ENCODE results near the gene LHX2. TPM values are rescaled to one million over a fixed set of nuclear protein-coding genes. Genes with fewer than 3 reads are reported as not detected.

Gene LHX2
- total and polyA plus RNA-seq, 2 of the 4 experiments (the other 2 are of a cell fraction) = not detected

DNA sequence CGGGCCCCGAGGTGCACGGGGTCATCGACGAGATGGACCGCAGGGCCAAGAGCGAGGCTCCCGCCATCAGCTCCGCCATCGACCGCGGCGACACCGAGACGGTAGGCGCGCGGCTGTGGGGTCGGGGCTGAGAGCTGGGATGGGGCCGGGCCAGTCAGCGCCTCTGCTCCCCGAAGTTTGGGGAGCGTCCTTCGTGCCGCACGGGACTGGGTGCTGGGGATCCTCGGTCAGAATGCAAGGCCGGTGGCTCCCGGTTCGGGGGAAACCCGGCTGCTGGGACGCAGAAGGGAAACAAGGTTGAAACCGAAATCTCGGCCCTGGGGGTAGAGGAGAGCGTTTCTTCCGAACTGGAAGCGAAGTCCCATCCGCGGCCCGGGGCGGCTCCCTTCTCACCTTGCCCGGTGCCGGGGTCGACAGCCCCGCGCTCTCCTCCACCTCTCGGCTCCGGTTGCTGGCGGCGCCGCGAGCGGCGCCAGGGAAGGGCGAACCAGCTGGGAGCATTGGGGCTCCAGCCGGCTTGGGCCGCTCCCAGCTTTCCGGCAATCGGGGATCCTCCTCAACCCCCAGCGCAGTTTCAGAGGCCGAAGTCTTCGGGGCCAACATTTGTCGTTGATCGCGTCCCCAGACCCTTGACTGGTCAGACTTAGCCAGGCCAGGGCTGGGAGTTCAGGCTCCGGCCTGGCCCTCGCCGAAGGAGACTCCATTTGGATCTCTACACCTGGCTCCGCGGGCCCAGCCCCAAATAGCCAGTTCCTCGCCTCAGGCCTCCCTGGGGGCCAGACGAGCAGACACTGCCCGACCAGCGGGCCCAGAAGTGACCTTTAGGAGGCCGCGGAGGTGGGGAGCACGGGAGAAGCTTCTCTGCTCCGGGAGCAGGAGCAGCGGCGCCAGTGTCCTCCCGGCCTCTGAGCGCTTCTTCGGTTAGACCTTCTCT, 1.1 kb downstream of the LHX2 start:
- Histone ChIP-seq H2AK9ac (replicated peaks; ENCODE audit: low read depth, low read length, poor library complexity) (peak overlapping the region; percentile 34), H2AFZ (replicated peaks; ENCODE audit: low read length, poor library complexity) (no peak overlapping the region), H3K36me3 (ENCODE audit: control insufficient read depth, insufficient read depth, low read length) (no peaks in the 10 kb centered on the region), H4K91ac (ENCODE audit: insufficient read depth, low read depth, low read length) (no peak overlapping the region), H2AK5ac (ENCODE audit: low read depth, low read length) (no peak overlapping the region), H3K18ac (ENCODE audit: low read depth, low read length) (no peak overlapping the region), H4K5ac (ENCODE audit: low read depth, low read length) (no peak overlapping the region), H3K4me2 (ENCODE audit: low read depth, low read length) (no peak overlapping the region; the same call in 1 of the 2 replicates), H2BK15ac (ENCODE audit: low read depth, low read length) (no peak overlapping the region), H3K9me3 (ENCODE audit: control insufficient read depth, insufficient read depth, low read length) (peaks cover 15% of the 10 kb centered on the region), H4K8ac (ENCODE audit: low read depth in 2 of 2, low read length in 2 of 2) (no peak overlapping the region), H3K27ac (ENCODE audit: insufficient read depth, low read length) (no peak overlapping the region), H3K4me1 (ENCODE audit: control insufficient read depth, insufficient read depth, low read length) (peaks cover 2% of the 10 kb centered on the region; the same call in 1 of the 2 replicates), H3K4me3 (ENCODE audit: insufficient read depth, low read depth, low read length) (no peak overlapping the region), H3K23ac (ENCODE audit: low read depth, low read length) (no peak overlapping the region), H3K4ac (ENCODE audit: low read depth, low read length) (no peak overlapping the region), H3K56ac (ENCODE audit: extremely low read depth, insufficient read depth, low read length) (no peak overlapping the region), H4K20me1 (ENCODE audit: insufficient read depth, low read length) (peaks cover 4% of the 10 kb centered on the region; the same call in 1 of the 2 replicates), H3K14ac (replicated peaks; ENCODE audit: low read depth, low read length) (no peak overlapping the region), H2BK20ac (ENCODE audit: low read depth, low read length) (no peak overlapping the region), H3K9ac (ENCODE audit: low read depth, low read length) (no peak overlapping the region), H3K9me1 (ENCODE audit: insufficient read depth, low read length) (no peaks in the 10 kb centered on the region), H3K27me3 (ENCODE audit: control insufficient read depth, insufficient read depth, low read length) (peaks cover 97% of the 10 kb centered on the region), H2BK5ac (ENCODE audit: low read depth, low read length, poor library complexity, severe bottlenecking) (no peak overlapping the region), H3K79me1 (ENCODE audit: low read depth in 1 of 2, low read length in 2 of 2) (no peaks in the 10 kb centered on the region), H2BK120ac (ENCODE audit: low read depth, low read length) (no peak overlapping the region)
- WGBS, 2 experiments (ENCODE audit: extremely low coverage in 2 of 2, insufficient read length in 1 of 2) = 7% methylated on average over 33 of the region's 83 CpGs; no CpG with 5 or more reads in 1 of the 2 experiments
- dilution Hi-C loops (cut with HindIII; ENCODE audit: low sequenced_read_pairs, unreplicated experiment) (no loop called here), intact Hi-C loops (cut with micrococcal nuclease) (no loop called here), in situ Hi-C loops (cut with MboI; ENCODE audit: low sequenced_read_pairs) (no loop called here)
- CTCF ChIA-PET = no interaction called here
- DNase-seq = no peak
- POLR2A ChIA-PET (ENCODE audit: unreplicated experiment) = no interaction called here
- BruUV-seq (replicated peaks) = no TSS peak
- no peak for TF ChIP-seq CHD1 (IDR thresholded peaks at IDR 0.05; ENCODE audit: low read depth, low read length)
- no peak for TF ChIP-seq SMC3 (IDR thresholded peaks at IDR 0.05; ENCODE audit: low read depth, low read length)
- no peak for TF ChIP-seq BHLHE40 (IDR thresholded peaks at IDR 0.05; ENCODE audit: low read depth, low read length)
- TF ChIP-seq FOS (IDR thresholded peaks at IDR 0.05; ENCODE audit: low read depth, low read length) = no peak
- TF ChIP-seq, protein P1, sequence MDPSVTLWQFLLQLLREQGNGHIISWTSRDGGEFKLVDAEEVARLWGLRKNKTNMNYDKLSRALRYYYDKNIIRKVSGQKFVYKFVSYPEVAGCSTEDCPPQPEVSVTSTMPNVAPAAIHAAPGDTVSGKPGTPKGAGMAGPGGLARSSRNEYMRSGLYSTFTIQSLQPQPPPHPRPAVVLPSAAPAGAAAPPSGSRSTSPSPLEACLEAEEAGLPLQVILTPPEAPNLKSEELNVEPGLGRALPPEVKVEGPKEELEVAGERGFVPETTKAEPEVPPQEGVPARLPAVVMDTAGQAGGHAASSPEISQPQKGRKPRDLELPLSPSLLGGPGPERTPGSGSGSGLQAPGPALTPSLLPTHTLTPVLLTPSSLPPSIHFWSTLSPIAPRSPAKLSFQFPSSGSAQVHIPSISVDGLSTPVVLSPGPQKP (IDR thresholded peaks at IDR 0.05; ENCODE audit: borderline replicate concordance, low read depth, low read length) = no peak
- TF ChIP-seq RCOR1 (IDR thresholded peaks at IDR 0.05; ENCODE audit: insufficient replicate concordance, low read length) = no peak
- TF ChIP-seq, protein P2, sequence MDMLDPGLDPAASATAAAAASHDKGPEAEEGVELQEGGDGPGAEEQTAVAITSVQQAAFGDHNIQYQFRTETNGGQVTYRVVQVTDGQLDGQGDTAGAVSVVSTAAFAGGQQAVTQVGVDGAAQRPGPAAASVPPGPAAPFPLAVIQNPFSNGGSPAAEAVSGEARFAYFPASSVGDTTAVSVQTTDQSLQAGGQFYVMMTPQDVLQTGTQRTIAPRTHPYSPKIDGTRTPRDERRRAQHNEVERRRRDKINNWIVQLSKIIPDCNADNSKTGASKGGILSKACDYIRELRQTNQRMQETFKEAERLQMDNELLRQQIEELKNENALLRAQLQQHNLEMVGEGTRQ (IDR thresholded peaks at IDR 0.05; ENCODE audit: low read depth, low read length) = no peak
- TF ChIP-seq, protein P3, sequence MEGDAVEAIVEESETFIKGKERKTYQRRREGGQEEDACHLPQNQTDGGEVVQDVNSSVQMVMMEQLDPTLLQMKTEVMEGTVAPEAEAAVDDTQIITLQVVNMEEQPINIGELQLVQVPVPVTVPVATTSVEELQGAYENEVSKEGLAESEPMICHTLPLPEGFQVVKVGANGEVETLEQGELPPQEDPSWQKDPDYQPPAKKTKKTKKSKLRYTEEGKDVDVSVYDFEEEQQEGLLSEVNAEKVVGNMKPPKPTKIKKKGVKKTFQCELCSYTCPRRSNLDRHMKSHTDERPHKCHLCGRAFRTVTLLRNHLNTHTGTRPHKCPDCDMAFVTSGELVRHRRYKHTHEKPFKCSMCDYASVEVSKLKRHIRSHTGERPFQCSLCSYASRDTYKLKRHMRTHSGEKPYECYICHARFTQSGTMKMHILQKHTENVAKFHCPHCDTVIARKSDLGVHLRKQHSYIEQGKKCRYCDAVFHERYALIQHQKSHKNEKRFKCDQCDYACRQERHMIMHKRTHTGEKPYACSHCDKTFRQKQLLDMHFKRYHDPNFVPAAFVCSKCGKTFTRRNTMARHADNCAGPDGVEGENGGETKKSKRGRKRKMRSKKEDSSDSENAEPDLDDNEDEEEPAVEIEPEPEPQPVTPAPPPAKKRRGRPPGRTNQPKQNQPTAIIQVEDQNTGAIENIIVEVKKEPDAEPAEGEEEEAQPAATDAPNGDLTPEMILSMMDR (conservative IDR thresholded peaks at IDR 0.05; ENCODE audit: low read depth, low read length) = no peak
- TF ChIP-seq CEBPB (IDR thresholded peaks at IDR 0.05; ENCODE audit: low read depth, low read length) = no peak
- TF ChIP-seq RAD21 (IDR thresholded peaks at IDR 0.05; ENCODE audit: low read length) = no peak
- TF ChIP-seq MXI1 (IDR thresholded peaks at IDR 0.05; ENCODE audit: borderline replicate concordance, low read depth, low read length) = no peak
- no peak for TF ChIP-seq POLR2A (IDR thresholded peaks at IDR 0.05; ENCODE audit: low read depth, low read length)
- TF ChIP-seq RFX5 (IDR thresholded peaks at IDR 0.05; ENCODE audit: low read depth, low read length) = no peak
- no peak for TF ChIP-seq MAZ (IDR thresholded peaks at IDR 0.05; ENCODE audit: borderline replicate concordance, low read depth, low read length)
- no peak for TF ChIP-seq NFE2L2 (IDR thresholded peaks at IDR 0.05; ENCODE audit: low read depth, low read length)
- ATAC-seq (ENCODE audit: low read depth) = no peak
